Endothelial cell of umbilical vein (primary cell): ENCODE results near the gene SLC25A34. TPM values are rescaled to one million over a fixed set of nuclear protein-coding genes. Genes with fewer than 3 reads are reported as not detected.
A peak's percentile ranks its signal among the peaks of the same experiment; 100 is the strongest.

ENCODE experiments used
- BruUV-seq: library from RNA; stranded (reverse); fragments of 400-500 nt; replicated peaks from 2 replicates; lab custom pipeline; 2021; lab: Mats Ljungman, UMichigan
- CTCF ChIA-PET: fragments of 300-600, 350-600 bp; sonication (Branson Sonifier 250); formaldehyde crosslinking; loops from one replicate; lab custom pipeline; 2021; ENCODE audit warnings: antibody characterized with exemption, inconsistent platforms; lab: Charles Lee
- POLR2A ChIA-PET: fragments of 300-600, 350-600 bp; sonication (Branson Sonifier 250); formaldehyde crosslinking; loops from one replicate; lab custom pipeline; 2021; ENCODE audit warnings: antibody characterized with exemption, inconsistent platforms; lab: Charles Lee
- DNase-seq: peaks from one replicate; pipeline ENCODE4 v3.0.0-alpha.2; 2011; ENCODE audit warnings: low read depth, low spot score
- FAIRE-seq: peaks from 2 replicates; lab custom pipeline; 2011; peaks lifted over from hg19 to GRCh38; lab: Jason Lieb, UNC
- H2AFZ ChIP-seq: 2 replicates; pipeline ENCODE4 v1.6.0; 2012; ENCODE audit warnings: low read depth, low read length, control low read depth, inconsistent platforms
- H3K27ac ChIP-seq: 2 replicates; pipeline ENCODE4 v1.5.1; 2011; ENCODE audit warnings: low read depth, mild to moderate bottlenecking, control low read depth, low read length, moderate library complexity; ENCODE audit not compliant: insufficient read depth
- H3K27me3 ChIP-seq, 2 experiments: 2 replicates each; pipeline versions ENCODE4 v1.6.0 to v1.6.1; 2011; ENCODE audit warnings: low read length in 2 of 2, mixed read lengths in 1 of 2; ENCODE audit not compliant: control insufficient read depth in 2 of 2, insufficient read depth in 2 of 2
- H3K36me3 ChIP-seq, 2 experiments: 2 replicates in 1 of 2; 3 replicates in 1 of 2; pipeline ENCODE4 v1.5.1; 2011; ENCODE audit warnings: low read length in 2 of 2, mild to moderate bottlenecking in 1 of 2, moderate library complexity in 1 of 2; ENCODE audit not compliant: control insufficient read depth in 2 of 2, insufficient read depth in 2 of 2; ENCODE audit errors: extremely low read depth in 1 of 2
- H3K4me1 ChIP-seq: 3 replicates; pipeline ENCODE4 v1.5.1; 2011; ENCODE audit warnings: mild to moderate bottlenecking, low read length; ENCODE audit not compliant: control insufficient read depth, insufficient read depth; ENCODE audit errors: extremely low read depth
- H3K4me2 ChIP-seq: 2 replicates; pipeline ENCODE4 v1.6.1; 2011; ENCODE audit warnings: low read length, control low read depth, mixed read lengths; ENCODE audit not compliant: insufficient read depth
- H3K4me3 ChIP-seq, 3 experiments: fragments of 200-600 bp in 1 of 3; sonication (generic), shearing (Covaris generic) in 1 of 3; replicated peaks in 1 of 3; 2 replicates each; pipeline ENCODE4 v1.5.1; 2011 to 2016; ENCODE audit warnings: control low read depth in 3 of 3, low read length in 3 of 3, mild to moderate bottlenecking in 2 of 3, inconsistent platforms in 1 of 3, low read depth in 1 of 3, moderate library complexity in 1 of 3; ENCODE audit not compliant: insufficient read depth in 1 of 3
- H3K79me2 ChIP-seq: 2 replicates; pipeline ENCODE4 v1.6.0; 2012; ENCODE audit warnings: low read length, inconsistent platforms; ENCODE audit not compliant: control insufficient read depth, insufficient read depth
- H3K9ac ChIP-seq: replicated peaks from 2 replicates; pipeline ENCODE3; 2011; ENCODE audit warnings: low read length, control low read depth; ENCODE audit not compliant: insufficient read depth; ENCODE audit errors: extremely low read depth
- H3K9me1 ChIP-seq: replicated peaks from 3 replicates; pipeline ENCODE4 v1.6.0; 2011; ENCODE audit warnings: mild to moderate bottlenecking, low read length; ENCODE audit not compliant: control insufficient read depth, insufficient read depth; ENCODE audit errors: extremely low read depth
- H3K9me3 ChIP-seq: replicated peaks from 2 replicates; pipeline ENCODE4 v1.5.1; 2012; ENCODE audit warnings: low read length, inconsistent platforms; ENCODE audit not compliant: control insufficient read depth, insufficient read depth
- H4K20me1 ChIP-seq: replicated peaks from 2 replicates; pipeline ENCODE3; 2011; ENCODE audit warnings: mild to moderate bottlenecking, low read length; ENCODE audit not compliant: control insufficient read depth, insufficient read depth; ENCODE audit errors: extremely low read depth
- CTCF ChIP-seq, 2 donors: IDR thresholded peaks; 1 replicate in 1 of 2; 2 replicates in 1 of 2; pipeline ENCODE4 v1.5.1; 2011; ENCODE audit warnings: low read length in 2 of 2, mild to moderate bottlenecking in 2 of 2, moderate library complexity in 2 of 2, control low read depth in 1 of 2, inconsistent platforms in 1 of 2, low read depth in 1 of 2; ENCODE audit not compliant: insufficient read depth in 1 of 2; ENCODE audit errors: extremely low read depth in 1 of 2
- EZH2 ChIP-seq: IDR thresholded peaks from 2 replicates; pipeline ENCODE4 v1.6.1; 2012; ENCODE audit warnings: borderline replicate concordance, low read depth, mild to moderate bottlenecking, moderate library complexity, low read length, inconsistent platforms; ENCODE audit not compliant: severe bottlenecking
- FOS ChIP-seq: IDR thresholded peaks from 2 replicates; pipeline ENCODE4 v1.6.1; 2011; ENCODE audit warnings: mild to moderate bottlenecking, low read length, moderate library complexity, borderline replicate concordance; ENCODE audit not compliant: insufficient read depth
- GATA2 ChIP-seq: IDR thresholded peaks from 2 replicates; pipeline ENCODE4 v1.7.0; 2011; ENCODE audit warnings: low read depth, mild to moderate bottlenecking, moderate library complexity, mixed read lengths, low read length; ENCODE audit not compliant: insufficient read length, insufficient read depth
- JUN ChIP-seq: IDR thresholded peaks from 2 replicates; pipeline ENCODE4 v1.6.1; 2011; ENCODE audit warnings: borderline replicate concordance, low read depth; ENCODE audit not compliant: insufficient read length, insufficient read depth
- MAX ChIP-seq: IDR thresholded peaks from 2 replicates; pipeline ENCODE4 v1.6.1; 2011; ENCODE audit not compliant: insufficient read depth, insufficient read length
- MYC ChIP-seq: IDR thresholded peaks from one replicate; pipeline ENCODE4 v1.6.1; 2011; ENCODE audit warnings: mild to moderate bottlenecking, low read depth, low read length
- POLR2A ChIP-seq: IDR thresholded peaks from 2 replicates; pipeline ENCODE4 v1.6.1; 2012; ENCODE audit warnings: low read depth, mild to moderate bottlenecking, control low read depth, low read length
- POLR2AphosphoS5 ChIP-seq: IDR thresholded peaks from 2 replicates; pipeline ENCODE4 v1.6.1; 2012; ENCODE audit warnings: low read depth, mild to moderate bottlenecking, control low read depth, low read length, moderate library complexity; ENCODE audit not compliant: insufficient read depth
- dilution Hi-C: fragments of 300-500 bp; cut with MboI; formaldehyde crosslinking; loops from one replicate; pipeline ENCODE4 v1.15.0; 2019; ENCODE audit warnings: low sequenced_read_pairs; ENCODE audit not compliant: extremely low pct_ligation_motif_present
- intact Hi-C: fragments of 100-400 bp; cut with micrococcal nuclease; formaldehyde crosslinking; loops from one replicate; pipeline ENCODE4 v1.10.0; 2022
- polyA plus RNA-seq, 4 experiments: library from polyadenylated mRNA; depleted of rRNA in 3 of 4; stranded (reverse) in 3 of 4; unstranded in 1 of 4; fragments of >200 nt; gene quantifications; 2 replicates each; pipeline versions ENCODE4 v1.2.1 to v1.2.3, GENCODE V29; 2011 to 2012; ENCODE audit warnings: missing spikeins in 1 of 4
- total RNA-seq: library from RNA; stranded (reverse); gene quantifications from 2 replicates; pipeline ENCODE4 v1.2.3, GENCODE V29; 2021

Gene SLC25A34
- total and polyA plus RNA-seq, 2 donors (not counting 3 experiments of a cell fraction or from before 2014, with no cell fraction given) = 0.90 to 1.1 TPM

- no TSS peak for BruUV-seq
- dilution Hi-C loops = no loop called here
These were observed 14.9 kb downstream of the SLC25A34 start for GRCh38 chr1:15750924-15751323.

More at GRCh38 chr1:15750924-15751323, 14.9 kb downstream of the SLC25A34 start:
- ChIA-PET CTCF (no interaction called here), POLR2A (interaction anchor here (2.6 kb wide), 1 partner anchor 9 kb away, joined by 26 read pairs; no protein-coding TSS in a partner anchor)
- Histone ChIP-seq H4K20me1 (no peaks in the 10 kb centered on the region), H3K36me3 (no peaks in the 10 kb centered on the region), H3K9me3 (no peaks in the 10 kb centered on the region), H3K4me1 (peaks cover 39% of the 10 kb centered on the region), H3K27ac (peak overlapping the region; percentile 97), H3K79me2 (peaks cover 23% of the 10 kb centered on the region), H3K9ac (no peak overlapping the region), H2AFZ (no peak overlapping the region), H3K4me3 (no peak overlapping the region), H3K9me1 (no peaks in the 10 kb centered on the region), H3K4me2 (no peak overlapping the region), H3K27me3 (no peaks in the 10 kb centered on the region)
- intact Hi-C loops = no loop called here
- FAIRE-seq (no peak), DNase-seq (no peak)
- TF ChIP-seq EZH2 (no peak), CTCF (IDR thresholded peaks at IDR 0.05; ENCODE audit: extremely low read depth in 1 of 2, insufficient read depth in 1 of 2, low read depth in 1 of 2, low read length in 2 of 2) (no peak), FOS (no peak), JUN (no peak), GATA2 (no peak), POLR2A (no peak), MYC (no peak), MAX (no peak), POLR2AphosphoS5 (no peak)
